CD4-positive, alpha-beta T cell treated with Interleukin-6 for 4 hours (primary cell): Measurements from ENCODE around the gene MPP3.

ENCODE experiments used
- DNase-seq: peaks from one replicate; pipeline ENCODE4 v3.0.0-alpha.2; 2020; ENCODE audit warnings: mixed read lengths

The MPP3 gene

GRCh38 chr17:43769859-43770258, 63.1 kb downstream of the MPP3 start:
- no peak for DNase-seq

- DNase-seq, result no peak
Measured at GRCh38 chr17:43769426-43769825, 63.5 kb downstream of the MPP3 start.

DNA sequence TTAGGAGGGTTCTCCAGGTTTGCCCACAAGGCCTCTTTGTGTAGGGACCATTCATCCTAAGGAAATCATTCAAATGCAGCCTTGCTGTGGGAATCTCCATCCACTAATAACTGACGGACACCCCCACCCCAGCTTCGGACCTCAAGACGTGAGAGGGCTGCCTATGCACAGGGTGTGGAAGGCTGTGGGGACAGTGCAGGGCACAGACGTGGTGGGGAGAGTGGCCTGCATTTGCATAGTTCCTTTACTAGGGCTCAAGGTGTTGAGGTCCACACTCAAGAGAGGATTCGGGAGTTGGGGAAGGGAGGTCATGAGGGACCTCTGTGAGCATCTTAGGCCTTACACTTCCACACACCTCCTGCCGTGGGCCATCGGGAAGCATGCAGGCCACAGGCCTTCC, 64.0 kb downstream of the MPP3 start:
- DNase-seq, result no peak

DNA sequence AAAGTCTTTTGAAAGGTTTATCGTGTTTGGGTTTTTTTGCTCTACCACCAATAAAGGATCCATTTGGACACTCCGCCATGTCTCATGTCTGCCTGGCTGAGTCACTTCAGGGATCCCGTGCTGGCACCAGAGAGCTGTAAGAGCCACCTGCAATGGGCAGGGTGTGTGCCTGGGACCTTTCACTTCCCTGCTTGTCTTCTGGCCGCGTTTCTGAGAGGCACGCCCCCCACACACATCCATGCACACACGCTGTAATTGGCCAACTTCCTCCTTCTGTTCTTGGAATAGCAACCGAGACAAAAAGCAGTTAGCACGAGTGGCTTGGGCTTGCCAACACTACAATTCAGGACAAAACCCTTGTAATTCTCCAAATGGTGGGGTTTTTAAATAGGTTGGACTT, 64.6 kb downstream of the MPP3 start:
- DNase-seq, result no peak

DNA sequence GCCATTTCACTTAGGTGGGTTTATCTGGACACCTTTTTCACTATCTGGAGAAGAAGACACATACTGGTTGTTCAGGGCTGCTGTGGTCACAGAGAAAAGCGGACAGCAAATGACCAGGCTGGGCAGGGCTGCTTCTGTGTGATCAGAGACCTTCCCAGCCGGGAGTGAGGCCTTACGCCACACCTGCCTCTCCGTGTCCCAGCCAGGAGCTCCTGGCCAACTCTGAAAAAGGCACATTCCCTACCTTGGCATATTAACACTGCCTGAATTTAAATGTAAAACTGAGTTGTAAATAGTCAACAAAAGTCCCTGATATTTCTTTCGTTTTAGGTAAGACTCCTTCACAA, 65.3 kb downstream of the MPP3 start:
- DNase-seq, result no peak

DNA sequence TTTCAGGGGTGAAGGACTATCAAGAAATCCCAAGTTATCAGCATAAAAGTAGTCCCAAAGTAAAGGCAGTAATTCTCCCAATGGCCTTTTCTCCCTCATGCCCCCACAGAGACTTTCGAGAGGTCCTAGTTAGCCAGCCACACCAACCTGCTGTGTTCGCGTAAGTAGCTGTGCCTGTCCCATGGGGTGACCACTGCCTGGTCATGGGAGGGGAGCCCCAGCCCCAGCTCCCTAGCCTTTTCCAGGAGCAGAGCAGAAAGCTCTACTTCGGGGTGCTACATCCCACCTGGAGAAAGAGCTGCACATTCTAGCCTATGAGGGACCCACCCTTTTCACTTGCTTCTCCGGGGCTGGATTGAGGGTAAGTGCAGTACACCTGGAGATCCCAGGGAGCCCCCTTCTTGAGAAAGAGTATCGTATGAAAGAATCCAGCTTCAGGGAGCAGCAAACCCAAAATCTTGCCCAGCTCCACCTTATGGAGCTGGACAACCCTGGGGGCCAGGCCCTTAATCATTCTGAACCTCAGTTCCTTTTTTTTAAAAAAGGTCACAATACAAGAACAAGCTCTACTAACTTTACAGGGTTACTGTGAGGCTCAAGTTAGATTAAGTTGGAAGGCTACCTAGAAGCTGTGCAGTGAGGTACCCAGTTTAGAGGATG, 65.8 kb downstream of the MPP3 start:
- DNase-seq, result no peak

- peak; percentile 62 for DNase-seq
Measured at GRCh38 chr17:43766413-43767052, 66.4 kb downstream of the MPP3 start.

DNA sequence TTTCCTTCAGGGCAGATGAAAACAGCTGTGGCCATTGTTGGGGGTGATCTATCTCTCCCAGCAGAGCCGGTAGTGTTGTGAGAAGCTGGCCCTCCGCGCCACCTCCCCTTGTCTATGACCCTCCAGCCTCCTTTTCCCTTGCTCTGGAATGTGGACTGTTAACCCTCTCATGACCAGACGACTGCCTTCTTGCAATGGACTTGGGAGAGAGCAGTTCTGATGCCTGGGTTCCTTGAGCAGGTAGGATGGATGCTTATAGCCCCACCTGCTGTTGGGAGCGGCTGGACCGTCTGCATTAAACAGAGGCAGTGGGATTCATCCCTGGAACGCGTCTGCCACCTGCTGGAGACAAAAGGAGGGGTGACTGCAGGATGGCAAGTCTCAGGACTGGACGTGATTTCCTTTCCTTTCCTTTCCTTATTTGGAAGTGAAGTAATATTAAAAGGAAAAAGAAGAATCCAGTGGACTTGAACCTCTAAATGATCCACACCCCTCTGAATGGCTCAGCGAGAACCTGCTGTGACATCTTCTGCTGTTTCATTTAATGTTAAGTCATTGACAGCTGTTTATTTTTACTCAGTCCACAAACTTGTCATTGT, 72.6 kb downstream of the MPP3 start:
- DNase-seq, result peak; percentile 92

DNA sequence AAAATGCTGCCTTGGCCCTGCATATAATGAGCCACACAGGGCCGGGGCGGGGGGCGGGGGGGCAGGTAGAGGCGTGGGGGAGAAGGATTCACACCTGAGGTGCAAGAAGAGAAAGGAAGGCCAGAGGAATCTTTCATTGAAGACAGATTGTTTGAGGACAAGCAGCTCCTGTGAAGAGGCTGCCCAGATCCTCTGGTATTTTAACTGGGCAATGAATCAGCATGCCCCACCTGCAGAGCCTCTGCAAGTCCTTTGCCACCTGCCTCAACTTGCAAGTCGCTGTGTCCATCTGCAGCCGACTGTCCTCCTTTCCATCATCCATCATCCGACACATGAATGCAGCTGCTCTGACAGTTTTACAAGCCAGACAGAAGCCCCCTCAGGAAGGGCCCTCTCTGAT, 73.1 kb downstream of the MPP3 start:
- no peak for DNase-seq

- DNase-seq, result no peak
Measured at GRCh38 chr17:43758497-43759174, 74.3 kb downstream of the MPP3 start, which contains the start of gene SOST. SOST (minus strand) TSS chr17:43758791; CDS start chr17:43758741, 50 bp downstream.

DNA sequence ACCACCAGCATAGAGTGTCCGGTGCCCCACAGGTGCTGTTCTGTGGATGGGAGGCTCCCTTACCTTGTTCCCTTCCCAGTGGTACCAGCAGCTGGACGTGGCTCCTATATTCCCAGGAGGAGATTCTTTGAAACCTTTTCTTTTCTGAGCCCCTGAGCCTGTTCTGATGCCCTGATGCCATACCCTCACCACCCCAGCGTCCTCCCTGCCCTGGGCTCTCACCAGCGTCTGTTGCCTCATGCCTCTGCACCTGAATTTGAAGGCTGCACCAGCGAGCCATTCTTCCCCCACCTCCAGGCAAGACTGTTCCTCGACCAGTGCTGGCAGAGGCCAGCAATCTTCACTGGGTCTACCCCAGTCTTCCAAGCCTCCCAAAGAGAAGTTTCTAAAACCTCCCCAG, 74.9 kb downstream of the MPP3 start:
- DNase-seq, result no peak

- no peak for DNase-seq
Measured at GRCh38 chr17:43757171-43757660, 75.7 kb downstream of the MPP3 start.

GRCh38 chr17:43756201-43756600, 76.7 kb downstream of the MPP3 start:
- DNase-seq, result no peak

- no peak for DNase-seq
Measured at GRCh38 chr17:43755389-43755875, 77.5 kb downstream of the MPP3 start.

DNA sequence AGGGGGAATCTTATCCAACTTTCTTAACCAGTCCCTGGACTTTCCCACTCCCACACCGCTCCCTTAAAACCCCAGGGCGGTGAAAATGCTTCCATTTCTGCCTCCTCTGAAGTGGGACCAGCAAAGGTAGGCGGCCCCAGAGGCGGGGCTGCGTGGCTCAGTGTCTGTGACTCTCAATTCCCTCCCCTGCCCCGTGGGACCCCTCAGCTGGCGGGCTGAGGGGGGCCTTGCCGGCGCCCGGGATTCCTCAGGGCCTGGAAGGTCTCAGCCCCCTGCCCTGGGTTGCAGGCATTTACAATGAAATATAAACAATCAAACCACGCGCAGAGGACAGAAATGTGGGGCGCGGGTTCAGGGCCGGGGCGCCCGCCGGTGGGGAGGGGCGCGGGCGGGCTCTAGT, 78.0 kb downstream of the MPP3 start:
- DNase-seq, result no peak

GRCh38 chr17:43753493-43754129, 79.3 kb downstream of the MPP3 start:
- no peak for DNase-seq
